Aorta (tissue), 5 donors: Measurements from ENCODE around the gene ASB5. TPM values are rescaled to one million over a fixed set of nuclear protein-coding genes. Genes with fewer than 3 reads are reported as not detected.

Experiments used
- ATAC-seq: fragments of 200-7000 bp; cut with Tn5 transposase; one replicate; pipeline ENCODE4 v1.9.1; 2022; ENCODE audit warnings: moderate library complexity; ENCODE audit not compliant: low FRiP score
- DNase-seq, 2 donors: peaks; one replicate each; pipeline ENCODE4 v3.0.0-alpha.2; 2020
- H3K27ac ChIP-seq, 2 donors: one replicate each; pipeline ENCODE4 v1.5.1; 2013; ENCODE audit warnings: low read length in 2 of 2, mild to moderate bottlenecking in 2 of 2, moderate library complexity in 2 of 2, control low read depth in 1 of 2, inconsistent platforms in 1 of 2, low read depth in 1 of 2
- H3K27me3 ChIP-seq, 2 donors: one replicate each; pipeline ENCODE4 v1.6.1; 2013; ENCODE audit warnings: control low read depth in 1 of 2, low read length in 1 of 2, mild to moderate bottlenecking in 1 of 2, moderate library complexity in 1 of 2; ENCODE audit not compliant: insufficient read depth in 2 of 2, control insufficient read depth in 1 of 2
- H3K36me3 ChIP-seq, 2 donors: one replicate each; pipeline ENCODE4 v1.6.1; 2013; ENCODE audit warnings: control low read depth in 1 of 2, low read length in 1 of 2, mild to moderate bottlenecking in 1 of 2; ENCODE audit not compliant: insufficient read depth in 2 of 2, control insufficient read depth in 1 of 2
- H3K4me1 ChIP-seq, 2 donors: one replicate each; pipeline ENCODE4 v1.6.1; 2013; ENCODE audit warnings: low read length in 2 of 2, control low read depth in 1 of 2, mild to moderate bottlenecking in 1 of 2, moderate library complexity in 1 of 2; ENCODE audit not compliant: insufficient read depth in 2 of 2, control insufficient read depth in 1 of 2
- H3K4me3 ChIP-seq, 2 donors: one replicate each; pipeline ENCODE4 v1.5.1; 2013; ENCODE audit warnings: low read length in 2 of 2, control low read depth in 1 of 2, mild to moderate bottlenecking in 1 of 2
- H3K9me3 ChIP-seq: one replicate; pipeline ENCODE4 v1.6.1; 2013; ENCODE audit warnings: mild to moderate bottlenecking, low read length; ENCODE audit not compliant: control insufficient read depth
- WGBS, 2 donors: extraction: QIAGEN DNeasy Blood & Tissue Kit; methylation state at CpG; one replicate each; pipeline ENCODE4 v1.1.7; 2013; 5-methylcytosine and 5-hydroxymethylcytosine counted together
- intact Hi-C, 2 donors: fragments of 100-400 bp; cut with DNase I; formaldehyde crosslinking; loops; one replicate each; pipeline versions ENCODE4 v1.14.2 to v1.15.0; 2022
- polyA plus RNA-seq, 2 donors: library from polyadenylated mRNA; stranded (reverse); fragments of 200-250 nt; gene quantifications; one replicate each; pipeline ENCODE4 v1.2.3, GENCODE V29; 2013
- total RNA-seq, 2 donors: library from RNA; stranded (reverse); fragmentation: NEBNext Ultra II Directional; extraction: Animal tissue kit (Norgen Biotek cat#: 25700); gene quantifications; one replicate each; pipeline ENCODE4 v1.2.1, GENCODE V29; 2021
- donor health status: healthy with polysubstance abuse.
- donor health status: Bipolar disorder and iron deficiency.
- donor health status: DM: no; HTN: no; CAD: no.
- donor health status: DM: no; HTN: no; CAD: no.
- donor health status: DM: yes; HTN: yes; CAD: no.

ASB5 gene
- total and polyA plus RNA-seq, 4 donors, result 0.28 TPM; not detected in 3

GRCh38 chr4:176186671-176187395, 82.2 kb downstream of the ASB5 start:
- WGBS, 2 donors, result 4 to 8% methylated on average over 6 of the region's 6 CpGs
- no peaks in the 10 kb centered on the region for H3K36me3 ChIP-seq
- H3K27me3 ChIP-seq, result no peaks in the 10 kb centered on the region
- H3K4me3 ChIP-seq, result no peak overlapping the region
- no peaks in the 10 kb centered on the region for H3K9me3 ChIP-seq
- peak; percentile 72 for ATAC-seq
- H3K4me1 ChIP-seq, result peaks cover 2 to 6% of the 10 kb centered on the region in 2 donors
- intact Hi-C loops, result loop anchor here (2.0 to 5.0 kb wide), 3 partner anchors 50 to 135 kb away; no protein-coding TSS in a partner anchor
- peak overlapping the region in 1 of 2 donors; percentile 12 for H3K27ac ChIP-seq
- peak in 1 of 2 donors; percentile 47 for DNase-seq

- Histone ChIP-seq H3K9me3 (no peaks in the 10 kb centered on the region), H3K4me1 (peaks cover 2 to 6% of the 10 kb centered on the region in 2 donors), H3K4me3 (no peak overlapping the region), H3K27ac (peak overlapping the region; percentile 3 to 81), H3K36me3 (no peaks in the 10 kb centered on the region), H3K27me3 (no peaks in the 10 kb centered on the region)
- intact Hi-C loops, result loop anchor here (2.0 to 5.0 kb wide), 3 partner anchors 51 to 136 kb away; no protein-coding TSS in a partner anchor
- 74 to 76% methylated on average over 2 of the region's 2 CpGs for WGBS, 2 donors
- no peak for ATAC-seq
- DNase-seq, result no peak
These were observed 83.0 kb downstream of the ASB5 start for GRCh38 chr4:176186067-176186466.

DNA sequence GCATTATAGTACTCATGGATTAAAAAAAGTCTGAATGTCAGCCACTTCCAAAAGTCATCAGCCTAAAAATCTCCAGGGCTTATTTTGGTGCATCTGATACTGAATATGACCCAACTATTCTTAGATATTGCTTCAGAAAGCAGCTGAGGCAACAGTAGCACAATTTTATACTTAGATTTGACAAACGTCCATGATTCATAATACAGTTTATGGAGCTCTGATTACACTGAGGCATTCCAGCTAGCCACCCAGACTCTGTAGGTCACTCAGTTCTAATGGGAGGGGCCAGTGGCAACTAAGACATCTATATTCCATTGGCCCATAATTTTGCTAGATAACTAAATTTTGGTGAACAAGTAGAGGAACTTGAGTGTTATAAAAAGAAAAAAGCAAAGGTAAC, 84.0 kb downstream of the ASB5 start:
- peaks cover 2 to 3% of the 10 kb centered on the region in 2 donors for H3K4me1 ChIP-seq
- no peaks in the 10 kb centered on the region for H3K27me3 ChIP-seq
- H3K27ac ChIP-seq, result no peak overlapping the region
- ATAC-seq (peak; percentile 78), DNase-seq (no peak)
- no peaks in the 10 kb centered on the region for H3K36me3 ChIP-seq
- H3K9me3 ChIP-seq, result no peaks in the 10 kb centered on the region
- 0 to 4% methylated on average over 1 of the region's 1 CpG for WGBS, 2 donors
- no peak overlapping the region for H3K4me3 ChIP-seq
- intact Hi-C loops, result loop anchor here (5.0 kb wide), 2 partner anchors 52 to 137 kb away; no protein-coding TSS in a partner anchor

Other genes starting within 250 kb of the ASB5 start
- 1 to 10 TPM; 3.0 to 3.3 TPM for gene WDR17, start 203.4 kb downstream of the ASB5 start, total RNA-seq
- gene WDR17, start 203.4 kb downstream of the ASB5 start, polyA plus RNA-seq, result 1 to 10 TPM in 1 of 2 donors, under 1 TPM in 1; 0.38 to 2.7 TPM
- gene SPATA4, start 73.6 kb downstream of the ASB5 start, total RNA-seq, result not detected
- not detected for gene SPATA4, start 73.6 kb downstream of the ASB5 start, polyA plus RNA-seq
- gene SPCS3, start 50.7 kb upstream of the ASB5 start, total RNA-seq, result 100 to 1,000 TPM; 124 to 168 TPM
- 10 to 100 TPM; 25.2 to 28.2 TPM for gene SPCS3, start 50.7 kb upstream of the ASB5 start, polyA plus RNA-seq